Measurements from ENCODE around the gene GPX3.

Gene GPX3

DNA sequence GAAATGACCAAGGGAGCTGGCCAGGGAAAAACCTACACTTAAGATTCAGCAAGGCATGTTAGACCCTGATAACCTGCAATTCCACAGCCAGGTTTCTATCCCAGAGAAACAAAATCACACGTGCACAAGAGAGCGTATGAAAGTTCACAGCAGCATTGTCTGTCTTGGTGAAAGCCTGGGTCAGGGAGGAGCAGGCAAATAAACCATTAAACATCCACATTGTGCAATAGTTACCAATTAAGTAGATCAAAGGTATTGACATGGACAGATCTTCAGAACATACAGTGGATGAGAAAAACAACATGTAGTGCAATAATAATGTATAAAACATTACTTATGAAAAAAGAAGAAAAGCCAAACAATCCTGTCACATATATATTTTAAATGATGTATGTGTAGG lies 15.9 kb upstream of the GPX3 start:
- DNase-seq (ENCODE audit: extremely low spot score): no peak
- ChIA-PET POLR2A (no interaction called here), CTCF (interaction anchor here (1.2 to 1.7 kb wide), 2 partner anchors 12 to 545 kb away, joined by 3 read pairs; no protein-coding TSS in a partner anchor)
- no peak for TF ChIP-seq CTCF (IDR thresholded peaks at IDR 0.05; ENCODE audit: control extremely low read depth, extremely low read depth, low read depth, missing control alignments)

DNA sequence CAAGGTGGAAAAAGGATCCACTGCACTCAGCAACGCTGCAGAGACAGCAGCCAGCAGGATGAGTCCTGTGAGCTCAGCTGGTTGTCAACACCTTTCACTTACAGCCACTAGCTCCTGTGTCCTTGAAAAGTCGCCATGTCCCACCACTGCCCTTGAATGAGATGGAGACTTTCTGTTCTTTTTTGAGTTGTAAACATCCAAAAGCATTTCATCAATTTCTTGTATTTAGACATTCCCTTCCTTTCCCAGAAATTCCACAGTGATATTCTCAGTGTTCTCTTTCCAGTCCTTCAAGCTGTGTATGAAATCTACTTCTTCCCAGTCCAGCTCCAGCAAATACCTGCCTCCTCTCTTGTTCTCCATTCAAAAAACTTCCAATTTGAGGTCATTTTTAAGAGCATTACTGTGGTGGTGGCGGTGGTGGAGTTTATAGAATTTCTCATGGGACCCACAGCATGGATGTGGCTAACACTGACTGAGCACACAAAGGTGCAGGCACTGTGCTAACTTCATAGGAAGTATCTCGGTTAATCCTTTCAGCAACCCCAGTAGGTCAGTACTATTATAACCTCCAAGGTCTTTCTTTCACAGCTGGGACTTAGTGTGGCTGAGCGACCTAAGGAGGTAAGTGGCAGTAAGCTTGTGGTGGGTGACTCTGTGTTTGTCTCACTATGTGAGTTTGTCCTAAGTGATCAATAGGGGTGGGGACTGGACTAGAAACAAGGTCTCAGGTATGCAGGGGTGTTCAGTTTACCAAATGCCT lies 15.0 kb upstream of the GPX3 start:
- DNase-seq (ENCODE audit: extremely low spot score): no peak
- ChIA-PET POLR2A (no interaction called here), CTCF (interaction anchor here (1.2 to 1.7 kb wide), 2 partner anchors 12 to 546 kb away, joined by 3 read pairs; no protein-coding TSS in a partner anchor)
- no peak for TF ChIP-seq CTCF (IDR thresholded peaks at IDR 0.05; ENCODE audit: control extremely low read depth, extremely low read depth, low read depth, missing control alignments)

DNA sequence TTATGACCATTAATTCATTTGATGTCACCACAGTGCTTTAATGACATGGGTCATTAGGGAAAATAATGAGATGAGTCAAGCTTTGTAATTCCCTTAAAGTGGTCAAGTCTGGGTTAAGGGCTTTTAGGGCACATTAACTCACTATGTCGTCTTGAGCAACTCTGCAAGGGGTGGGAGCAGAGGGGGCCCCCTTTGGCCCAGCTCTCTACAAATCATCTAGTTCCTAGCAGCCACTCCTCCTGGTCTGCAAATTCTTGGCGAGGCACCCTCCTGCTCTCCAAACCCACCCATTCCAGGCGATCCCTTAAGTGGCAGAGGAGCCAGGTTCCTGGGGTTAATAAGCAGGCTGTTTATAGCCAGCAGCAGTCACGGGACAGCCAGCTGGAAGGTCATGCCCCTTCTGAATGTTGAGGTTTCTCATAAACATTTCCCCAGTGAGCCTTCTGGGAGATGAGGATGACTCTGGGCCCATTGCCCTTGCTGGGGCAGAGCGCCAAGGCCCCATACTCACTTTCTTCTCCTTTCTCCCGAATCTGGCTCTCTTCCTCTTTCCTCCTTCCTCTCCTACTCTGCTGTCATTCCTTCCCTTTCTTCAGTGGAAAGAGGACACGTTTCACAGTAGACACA lies 14.3 kb upstream of the GPX3 start:
- no peak for TF ChIP-seq CTCF (IDR thresholded peaks at IDR 0.05; ENCODE audit: control extremely low read depth, extremely low read depth, low read depth, missing control alignments)
- ChIA-PET CTCF (interaction anchor here (1.2 to 1.7 kb wide), 2 partner anchors 11 to 547 kb away, joined by 3 read pairs; no protein-coding TSS in a partner anchor), POLR2A (no interaction called here)
- no peak for DNase-seq (ENCODE audit: extremely low spot score)

DNA sequence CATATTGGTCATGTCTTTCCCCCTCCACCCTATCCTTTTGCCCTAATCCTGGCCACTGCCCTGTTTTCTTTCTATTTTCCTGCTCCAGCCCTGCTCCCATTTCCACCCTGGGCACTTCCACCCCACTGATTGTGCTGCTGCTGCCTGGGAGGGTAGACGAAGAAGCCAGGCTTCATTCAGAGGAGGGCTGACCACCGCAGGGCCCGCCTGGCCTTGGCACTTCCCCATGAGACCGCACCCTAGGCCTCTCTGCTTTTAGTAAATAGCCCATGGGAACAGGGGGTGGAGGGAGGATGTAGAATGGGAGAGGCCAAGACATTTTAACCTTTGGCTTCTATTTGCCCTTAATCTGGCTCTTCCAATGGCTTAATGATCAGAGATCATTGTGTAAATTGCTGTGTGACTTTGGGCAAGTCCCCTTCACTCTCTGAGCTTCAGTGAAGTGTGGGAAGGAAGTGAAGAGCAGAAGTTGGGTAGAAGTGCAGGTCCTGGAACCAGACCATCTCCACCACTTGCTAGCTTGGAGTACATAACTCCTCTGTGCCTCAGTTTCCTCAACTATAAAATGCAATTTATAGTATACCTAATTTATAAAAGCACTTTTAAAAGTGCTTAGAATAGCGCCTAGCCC lies 13.6 kb upstream of the GPX3 start:
- no peak for DNase-seq (ENCODE audit: extremely low spot score)
- ChIA-PET CTCF (no interaction called here), POLR2A (no interaction called here)
- no peak for TF ChIP-seq CTCF (IDR thresholded peaks at IDR 0.05; ENCODE audit: control extremely low read depth, extremely low read depth, low read depth, missing control alignments)

DNA sequence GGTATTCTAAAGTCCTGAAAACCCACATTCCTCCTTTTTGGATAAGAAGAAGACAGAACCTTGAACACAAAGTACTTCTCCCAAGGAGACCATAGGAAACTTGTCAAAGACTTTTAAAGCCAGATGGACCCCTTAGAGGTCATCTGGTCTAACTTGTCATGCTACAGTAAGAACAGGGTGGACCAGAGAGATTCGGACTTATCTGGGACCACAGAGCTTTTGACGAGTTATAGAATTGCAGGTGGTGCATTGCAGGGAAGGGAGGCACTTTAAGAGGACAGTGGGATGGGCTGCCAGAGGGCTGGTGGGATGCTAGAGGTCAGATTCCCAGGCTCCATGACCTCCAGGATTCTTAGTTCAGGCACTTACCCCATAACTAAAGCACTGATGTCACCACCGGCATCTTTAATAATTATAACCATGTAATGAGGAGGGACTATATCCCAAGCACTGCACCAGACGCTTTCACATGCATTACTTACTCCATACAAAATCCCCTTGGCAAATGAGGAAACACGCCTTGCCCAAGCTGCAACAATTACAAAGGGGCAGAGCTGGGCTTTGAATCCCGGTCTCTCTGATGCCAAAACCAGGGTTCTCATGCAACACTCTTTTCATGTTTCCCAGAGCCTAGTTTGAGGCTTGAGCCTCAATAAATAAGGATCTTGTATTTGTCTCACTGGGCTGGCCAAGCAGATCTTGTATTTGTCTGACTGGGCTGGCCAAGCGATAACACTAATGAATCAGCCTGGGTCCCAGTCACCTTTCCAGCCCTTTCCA lies 12.8 kb upstream of the GPX3 start:
- CTCF ChIA-PET: no interaction called here
- no peak for DNase-seq (ENCODE audit: extremely low spot score)
- POLR2A ChIA-PET: no interaction called here
- no peak for TF ChIP-seq CTCF (IDR thresholded peaks at IDR 0.05; ENCODE audit: control extremely low read depth, extremely low read depth, low read depth, missing control alignments)

DNA sequence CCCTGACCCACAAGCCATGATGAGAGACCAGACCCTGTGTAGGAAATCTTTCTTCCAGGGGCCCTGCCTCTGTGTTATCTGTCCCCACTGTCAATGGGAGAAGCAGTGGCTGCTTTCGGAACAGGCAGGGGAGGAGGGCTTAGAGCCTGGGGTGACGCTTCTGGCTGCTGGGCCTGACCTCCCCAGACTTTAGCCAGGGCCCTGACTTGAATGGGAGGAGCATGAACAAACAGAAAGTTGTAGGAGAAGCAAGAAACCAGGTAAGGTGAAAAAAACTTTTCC lies 12.2 kb upstream of the GPX3 start:
- CTCF ChIA-PET: no interaction called here
- POLR2A ChIA-PET: no interaction called here
- no peak for TF ChIP-seq CTCF (IDR thresholded peaks at IDR 0.05; ENCODE audit: control extremely low read depth, extremely low read depth, low read depth, missing control alignments)
- DNase-seq (ENCODE audit: extremely low spot score): no peak
